SK-N-SH (cell line): Measurements from ENCODE around the gene METTL1. TPM values are rescaled to one million over a fixed set of nuclear protein-coding genes. Genes with fewer than 3 reads are reported as not detected.

ENCODE experiments used
- CTCF ChIA-PET: fragments of 300-600, 350-600 bp; formaldehyde crosslinking; extraction: SDS; loops from one replicate; lab custom pipeline; 2021; lab: Yijun Ruan, JAX
- POLR2A ChIA-PET: fragments of 350-600 bp; sonication (Branson Sonifier 250); formaldehyde crosslinking; extraction: SDS; loops from one replicate; lab custom pipeline; 2020; ENCODE audit warnings: antibody characterized with exemption, inconsistent platforms; lab: Yijun Ruan, JAX
- DNase-seq: peaks from one replicate; pipeline ENCODE4 v3.0.0; 2012
- H2AFZ ChIP-seq: fragments of 200-600 bp; sonication (generic); 2 replicates; pipeline ENCODE4 v1.8.1; 2016; ENCODE audit warnings: antibody characterized with exemption, mild to moderate bottlenecking, low read depth
- H3F3A ChIP-seq: fragments of 200-600 bp; sonication (generic); replicated peaks from 2 replicates; pipeline ENCODE3; 2016; ENCODE audit warnings: antibody characterized with exemption, mild to moderate bottlenecking; ENCODE audit not compliant: insufficient read depth
- H3K27ac ChIP-seq, 2 experiments: fragments of 200-500 bp in 1 of 2; fragments of 200-600 bp in 1 of 2; sonication (Bioruptor generic) in 1 of 2; sonication (generic), shearing (Covaris generic) in 1 of 2; 2 replicates each; pipeline versions ENCODE4 v1.5.1 to v1.6.1; 2014 to 2016; ENCODE audit warnings: low read depth in 2 of 2, inconsistent platforms in 1 of 2, low read length in 1 of 2, mild to moderate bottlenecking in 1 of 2, mixed read lengths in 1 of 2
- H3K27me3 ChIP-seq: fragments of 200-600 bp; sonication (generic), shearing (Covaris generic); 2 replicates; pipeline ENCODE4 v1.6.1; 2016; ENCODE audit warnings: mixed run types; ENCODE audit not compliant: insufficient read depth
- H3K36me3 ChIP-seq, 2 experiments: fragments of 200-500 bp in 1 of 2; fragments of 200-600 bp in 1 of 2; sonication (Bioruptor generic) in 1 of 2; sonication (generic) in 1 of 2; replicated peaks in 1 of 2; 2 replicates each; pipeline versions ENCODE3 to v1.5.1; 2014 to 2016; ENCODE audit warnings: low read length in 1 of 2, mild to moderate bottlenecking in 1 of 2; ENCODE audit not compliant: insufficient read depth in 2 of 2, control insufficient read depth in 1 of 2
- H3K4me1 ChIP-seq, 2 experiments: fragments of 200-500 bp in 1 of 2; fragments of 200-600 bp in 1 of 2; sonication (Bioruptor generic) in 1 of 2; sonication (generic), shearing (Covaris generic) in 1 of 2; 2 replicates each; pipeline versions ENCODE4 v1.5.1 to v1.6.1; 2014 to 2016; ENCODE audit warnings: low read depth in 1 of 2, low read length in 1 of 2, mixed run types in 1 of 2; ENCODE audit not compliant: insufficient read depth in 2 of 2, control insufficient read depth in 1 of 2
- H3K4me2 ChIP-seq: fragments of 200-600 bp; sonication (generic), shearing (Covaris generic); 2 replicates; pipeline ENCODE4 v1.6.1; 2017; ENCODE audit warnings: mixed run types
- H3K4me3 ChIP-seq, 2 experiments: fragments of 200-500 bp in 1 of 2; fragments of 200-600 bp in 1 of 2; sonication (Bioruptor generic) in 1 of 2; sonication (generic), shearing (Covaris generic) in 1 of 2; 2 replicates each; pipeline versions ENCODE4 v1.5.1 to v1.8.1; 2014 to 2016; ENCODE audit warnings: low read depth in 2 of 2, inconsistent platforms in 1 of 2, low read length in 1 of 2, mild to moderate bottlenecking in 1 of 2, mixed read lengths in 1 of 2, moderate library complexity in 1 of 2
- H3K79me2 ChIP-seq: fragments of 200-600 bp; sonication (generic); 2 replicates; pipeline ENCODE4 v1.8.1; 2017; ENCODE audit warnings: mild to moderate bottlenecking; ENCODE audit not compliant: insufficient read depth
- H3K9ac ChIP-seq: fragments of 200-600 bp; sonication (generic); 2 replicates; pipeline ENCODE4 v1.6.1; 2017; ENCODE audit warnings: mixed run types
- H3K9me2 ChIP-seq: fragments of 200-600 bp; sonication (generic); 2 replicates; pipeline ENCODE4 v1.6.1; 2017; ENCODE audit warnings: mixed run types
- H3K9me3 ChIP-seq: fragments of 200-600 bp; sonication (generic); 2 replicates; pipeline ENCODE4 v1.6.1; 2017; ENCODE audit warnings: mixed run types, mild to moderate bottlenecking, moderate library complexity
- H4K20me1 ChIP-seq: fragments of 200-600 bp; sonication (generic); 2 replicates; pipeline ENCODE4 v1.6.1; 2017; ENCODE audit warnings: mild to moderate bottlenecking, mixed run types; ENCODE audit not compliant: insufficient read depth
- FOXM1 ChIP-seq: IDR thresholded peaks from 2 replicates; pipeline ENCODE4 v1.4.0; 2012; ENCODE audit warnings: low read depth, mild to moderate bottlenecking
- MEF2A ChIP-seq: IDR thresholded peaks from 2 replicates; pipeline ENCODE4 v1.4.0; 2012; ENCODE audit warnings: low read depth, borderline replicate concordance
- MXI1 ChIP-seq: IDR thresholded peaks from 2 replicates; pipeline ENCODE4 v1.6.1; 2012; ENCODE audit warnings: mild to moderate bottlenecking, low read depth, low read length, improper control_type of control experiment
- NFIC ChIP-seq: IDR thresholded peaks from 2 replicates; pipeline ENCODE4 v1.4.0; 2012; ENCODE audit warnings: borderline replicate concordance
- POLR2AphosphoS5 ChIP-seq: IDR thresholded peaks from 2 replicates; pipeline ENCODE4 v1.6.1; 2012; ENCODE audit warnings: low read depth, low read length
- RCOR1 ChIP-seq: fragments of 150-350 bp; IDR thresholded peaks from 2 replicates; pipeline ENCODE4 v1.6.1; 2017; ENCODE audit warnings: antibody characterized with exemption, low read length
- RFX5 ChIP-seq: IDR thresholded peaks from 2 replicates; pipeline ENCODE4 v1.6.1; 2012; ENCODE audit warnings: mild to moderate bottlenecking, improper control_type of control experiment, low read length
- SMC3 ChIP-seq: IDR thresholded peaks from 2 replicates; pipeline ENCODE4 v1.6.1; 2012; ENCODE audit warnings: low read depth, low read length, improper control_type of control experiment
- TCF12 ChIP-seq: IDR thresholded peaks from 2 replicates; pipeline ENCODE4 v1.4.0; 2012
- TEAD4 ChIP-seq: IDR thresholded peaks from 2 replicates; pipeline ENCODE4 v1.4.0; 2012; ENCODE audit warnings: mild to moderate bottlenecking, borderline replicate concordance; ENCODE audit not compliant: insufficient read depth
- YY1 ChIP-seq: IDR thresholded peaks from 2 replicates; pipeline ENCODE4 v1.4.0; 2012; ENCODE audit warnings: low read depth, mild to moderate bottlenecking
- WGBS: methylation state at CpG from one replicate; pipeline ENCODE4 v1.1.6; 2017; ENCODE audit warnings: low lambda C conversion rate; 5-methylcytosine and 5-hydroxymethylcytosine counted together
- polyA plus RNA-seq, 3 experiments: library from polyadenylated mRNA; depleted of rRNA; stranded (reverse); fragments of >200 nt; gene quantifications; 2 replicates each; pipeline ENCODE4 v1.2.3, GENCODE V29; 2012
- TF ChIP-seq, protein P1 (sequence below): fragments of 200-600 bp; sonication (generic); IDR thresholded peaks from 2 replicates; pipeline ENCODE4 v1.6.1; 2017; ENCODE audit warnings: antibody characterized with exemption, mild to moderate bottlenecking, moderate library complexity
- TF ChIP-seq, protein P2 (sequence below): fragments of 150-350 bp; IDR thresholded peaks from 2 replicates; pipeline ENCODE4 v1.6.1; 2016; ENCODE audit warnings: mild to moderate bottlenecking, low read depth, low read length
- TF ChIP-seq, protein P3 (sequence below): IDR thresholded peaks from 2 replicates; pipeline ENCODE4 v1.6.1; 2012; ENCODE audit warnings: mild to moderate bottlenecking, low read depth, low read length, moderate library complexity

METTL1 gene
- polyA plus RNA-seq, 1 of the 3 experiments (the other 2 are of a cell fraction), result 28.0 TPM

DNA sequence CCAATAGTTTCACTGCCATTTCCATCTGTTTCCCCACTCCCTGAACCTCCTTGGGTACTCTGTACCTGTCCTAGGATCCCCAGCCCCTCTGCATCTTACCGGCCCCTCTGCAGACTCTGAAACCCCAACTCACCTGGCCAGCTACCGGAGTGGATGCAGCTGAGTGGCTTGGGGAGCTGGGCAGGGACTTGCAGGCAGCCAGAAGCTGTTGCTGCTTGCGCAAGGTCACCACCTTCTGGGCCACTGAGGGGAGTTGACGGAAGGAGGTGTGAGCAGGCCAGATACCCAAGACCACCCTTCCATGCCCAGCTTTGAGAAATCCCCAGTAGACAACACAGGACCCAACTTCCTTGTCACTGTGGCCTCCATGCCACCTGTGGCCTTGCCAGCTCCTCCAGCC is 39.6 kb downstream of the METTL1 start:
- POLR2A ChIA-PET, result interaction anchor here (1.8 kb wide), 1 partner anchor 13 kb away, joined by 5 read pairs; the partner anchor contains the start of gene TSPAN31
- Histone ChIP-seq H3K36me3 (peaks cover 1 to 15% of the 10 kb centered on the region in 2 experiments), H2AFZ (no peak overlapping the region), H3K9ac (no peak overlapping the region), H3K4me2 (no peak overlapping the region), H3K27ac (no peak overlapping the region), H3K27me3 (no peaks in the 10 kb centered on the region), H3K9me3 (no peaks in the 10 kb centered on the region), H4K20me1 (no peaks in the 10 kb centered on the region), H3K4me3 (no peak overlapping the region), H3K79me2 (no peaks in the 10 kb centered on the region), H3K4me1 (peaks cover 0 to 19% of the 10 kb centered on the region in 2 experiments; a peak in 2 of 4 replicates), H3K9me2 (no peaks in the 10 kb centered on the region), H3F3A (peaks cover 29% of the 10 kb centered on the region)
- DNase-seq, result no peak
- WGBS, result 98% methylated on average over 4 of the region's 4 CpGs
- CTCF ChIA-PET, result interaction anchor here (1.4 kb wide), 1 partner anchor 100 kb away, joined by 3 read pairs; the partner anchor contains the start of gene B4GALNT1
- TF ChIP-seq, protein P1, sequence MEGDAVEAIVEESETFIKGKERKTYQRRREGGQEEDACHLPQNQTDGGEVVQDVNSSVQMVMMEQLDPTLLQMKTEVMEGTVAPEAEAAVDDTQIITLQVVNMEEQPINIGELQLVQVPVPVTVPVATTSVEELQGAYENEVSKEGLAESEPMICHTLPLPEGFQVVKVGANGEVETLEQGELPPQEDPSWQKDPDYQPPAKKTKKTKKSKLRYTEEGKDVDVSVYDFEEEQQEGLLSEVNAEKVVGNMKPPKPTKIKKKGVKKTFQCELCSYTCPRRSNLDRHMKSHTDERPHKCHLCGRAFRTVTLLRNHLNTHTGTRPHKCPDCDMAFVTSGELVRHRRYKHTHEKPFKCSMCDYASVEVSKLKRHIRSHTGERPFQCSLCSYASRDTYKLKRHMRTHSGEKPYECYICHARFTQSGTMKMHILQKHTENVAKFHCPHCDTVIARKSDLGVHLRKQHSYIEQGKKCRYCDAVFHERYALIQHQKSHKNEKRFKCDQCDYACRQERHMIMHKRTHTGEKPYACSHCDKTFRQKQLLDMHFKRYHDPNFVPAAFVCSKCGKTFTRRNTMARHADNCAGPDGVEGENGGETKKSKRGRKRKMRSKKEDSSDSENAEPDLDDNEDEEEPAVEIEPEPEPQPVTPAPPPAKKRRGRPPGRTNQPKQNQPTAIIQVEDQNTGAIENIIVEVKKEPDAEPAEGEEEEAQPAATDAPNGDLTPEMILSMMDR, result no peak
- TF ChIP-seq MXI1 (no peak), NFIC (no peak), POLR2AphosphoS5 (no peak)
- TF ChIP-seq, protein P2, sequence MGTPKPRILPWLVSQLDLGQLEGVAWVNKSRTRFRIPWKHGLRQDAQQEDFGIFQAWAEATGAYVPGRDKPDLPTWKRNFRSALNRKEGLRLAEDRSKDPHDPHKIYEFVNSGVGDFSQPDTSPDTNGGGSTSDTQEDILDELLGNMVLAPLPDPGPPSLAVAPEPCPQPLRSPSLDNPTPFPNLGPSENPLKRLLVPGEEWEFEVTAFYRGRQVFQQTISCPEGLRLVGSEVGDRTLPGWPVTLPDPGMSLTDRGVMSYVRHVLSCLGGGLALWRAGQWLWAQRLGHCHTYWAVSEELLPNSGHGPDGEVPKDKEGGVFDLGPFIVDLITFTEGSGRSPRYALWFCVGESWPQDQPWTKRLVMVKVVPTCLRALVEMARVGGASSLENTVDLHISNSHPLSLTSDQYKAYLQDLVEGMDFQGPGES, result no peak

GRCh38 chr12:57731411-57732080 is 40.4 kb downstream of the METTL1 start:
- Histone ChIP-seq H3K27me3 (no peaks in the 10 kb centered on the region), H3K79me2 (no peaks in the 10 kb centered on the region), H3K9ac (no peak overlapping the region), H3K36me3 (peaks cover 3 to 17% of the 10 kb centered on the region in 2 experiments), H3K9me3 (no peaks in the 10 kb centered on the region), H2AFZ (no peak overlapping the region), H3K9me2 (no peaks in the 10 kb centered on the region), H3K4me2 (no peak overlapping the region), H3K4me3 (no peak overlapping the region), H3F3A (peaks cover 22% of the 10 kb centered on the region), H3K27ac (no peak overlapping the region), H4K20me1 (no peaks in the 10 kb centered on the region), H3K4me1 (peaks cover 0 to 17% of the 10 kb centered on the region in 2 experiments; a peak in 2 of 4 replicates)
- TF ChIP-seq TCF12 (no peak), SMC3 (no peak), TEAD4 (no peak), FOXM1 (no peak), YY1 (no peak), RCOR1 (no peak), MEF2A (no peak), RFX5 (no peak), NFIC (no peak)
- TF ChIP-seq, protein P3, sequence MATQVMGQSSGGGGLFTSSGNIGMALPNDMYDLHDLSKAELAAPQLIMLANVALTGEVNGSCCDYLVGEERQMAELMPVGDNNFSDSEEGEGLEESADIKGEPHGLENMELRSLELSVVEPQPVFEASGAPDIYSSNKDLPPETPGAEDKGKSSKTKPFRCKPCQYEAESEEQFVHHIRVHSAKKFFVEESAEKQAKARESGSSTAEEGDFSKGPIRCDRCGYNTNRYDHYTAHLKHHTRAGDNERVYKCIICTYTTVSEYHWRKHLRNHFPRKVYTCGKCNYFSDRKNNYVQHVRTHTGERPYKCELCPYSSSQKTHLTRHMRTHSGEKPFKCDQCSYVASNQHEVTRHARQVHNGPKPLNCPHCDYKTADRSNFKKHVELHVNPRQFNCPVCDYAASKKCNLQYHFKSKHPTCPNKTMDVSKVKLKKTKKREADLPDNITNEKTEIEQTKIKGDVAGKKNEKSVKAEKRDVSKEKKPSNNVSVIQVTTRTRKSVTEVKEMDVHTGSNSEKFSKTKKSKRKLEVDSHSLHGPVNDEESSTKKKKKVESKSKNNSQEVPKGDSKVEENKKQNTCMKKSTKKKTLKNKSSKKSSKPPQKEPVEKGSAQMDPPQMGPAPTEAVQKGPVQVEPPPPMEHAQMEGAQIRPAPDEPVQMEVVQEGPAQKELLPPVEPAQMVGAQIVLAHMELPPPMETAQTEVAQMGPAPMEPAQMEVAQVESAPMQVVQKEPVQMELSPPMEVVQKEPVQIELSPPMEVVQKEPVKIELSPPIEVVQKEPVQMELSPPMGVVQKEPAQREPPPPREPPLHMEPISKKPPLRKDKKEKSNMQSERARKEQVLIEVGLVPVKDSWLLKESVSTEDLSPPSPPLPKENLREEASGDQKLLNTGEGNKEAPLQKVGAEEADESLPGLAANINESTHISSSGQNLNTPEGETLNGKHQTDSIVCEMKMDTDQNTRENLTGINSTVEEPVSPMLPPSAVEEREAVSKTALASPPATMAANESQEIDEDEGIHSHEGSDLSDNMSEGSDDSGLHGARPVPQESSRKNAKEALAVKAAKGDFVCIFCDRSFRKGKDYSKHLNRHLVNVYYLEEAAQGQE, result no peak
- ChIA-PET POLR2A (interaction anchor here (1.1 to 1.8 kb wide), 2 partner anchors 13 to 38 kb away, joined by 3 to 5 read pairs; partner anchors contain the start of genes OS9 and TSPAN31), CTCF (interaction anchor here (0.8 to 0.9 kb wide), 2 partner anchors 18 to 39 kb away, joined by 3 to 4 read pairs; no protein-coding TSS in a partner anchor)
- no peak for DNase-seq
- 89% methylated on average over 15 of the region's 19 CpGs for WGBS
